OCI-LY3 (cell line): Measurements from ENCODE around the gene POLDIP3.

Experiments
- EZH2phosphoT487 ChIP-seq: fragments of 200-600 bp; shearing (Covaris generic); IDR thresholded peaks from 2 replicates; pipeline ENCODE4 v1.6.1; 2018; ENCODE audit warnings: antibody characterized with exemption, mixed run types, low read depth
- TF ChIP-seq, protein P1 (sequence below): fragments of 200-600, 300-600 bp; sonication (generic); IDR thresholded peaks from 2 replicates; pipeline ENCODE4 v1.5.1; 2014; ENCODE audit warnings: antibody characterized with exemption, low read length, low read depth

DNA sequence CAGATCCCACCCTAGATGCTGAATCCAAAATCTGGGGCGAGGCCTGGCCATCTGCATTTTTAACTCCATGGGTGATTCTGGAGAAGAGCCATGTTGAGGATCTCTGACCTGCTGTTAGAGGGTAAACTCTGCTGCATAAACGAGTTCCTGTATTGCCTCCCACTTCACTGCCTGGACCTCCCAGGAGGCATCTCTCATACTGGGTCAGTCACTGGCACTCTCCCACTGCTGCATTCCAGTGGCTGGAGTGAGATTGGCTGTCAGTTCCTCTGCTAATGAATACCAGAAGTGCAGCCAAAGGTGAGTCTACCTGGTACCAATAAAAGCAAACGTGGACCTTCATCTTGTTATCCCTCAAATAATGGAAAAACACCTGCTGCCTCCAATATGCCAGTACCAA lies 10.3 kb downstream of the POLDIP3 start:
- TF ChIP-seq, protein P1, sequence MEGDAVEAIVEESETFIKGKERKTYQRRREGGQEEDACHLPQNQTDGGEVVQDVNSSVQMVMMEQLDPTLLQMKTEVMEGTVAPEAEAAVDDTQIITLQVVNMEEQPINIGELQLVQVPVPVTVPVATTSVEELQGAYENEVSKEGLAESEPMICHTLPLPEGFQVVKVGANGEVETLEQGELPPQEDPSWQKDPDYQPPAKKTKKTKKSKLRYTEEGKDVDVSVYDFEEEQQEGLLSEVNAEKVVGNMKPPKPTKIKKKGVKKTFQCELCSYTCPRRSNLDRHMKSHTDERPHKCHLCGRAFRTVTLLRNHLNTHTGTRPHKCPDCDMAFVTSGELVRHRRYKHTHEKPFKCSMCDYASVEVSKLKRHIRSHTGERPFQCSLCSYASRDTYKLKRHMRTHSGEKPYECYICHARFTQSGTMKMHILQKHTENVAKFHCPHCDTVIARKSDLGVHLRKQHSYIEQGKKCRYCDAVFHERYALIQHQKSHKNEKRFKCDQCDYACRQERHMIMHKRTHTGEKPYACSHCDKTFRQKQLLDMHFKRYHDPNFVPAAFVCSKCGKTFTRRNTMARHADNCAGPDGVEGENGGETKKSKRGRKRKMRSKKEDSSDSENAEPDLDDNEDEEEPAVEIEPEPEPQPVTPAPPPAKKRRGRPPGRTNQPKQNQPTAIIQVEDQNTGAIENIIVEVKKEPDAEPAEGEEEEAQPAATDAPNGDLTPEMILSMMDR, result no peak
- TF ChIP-seq EZH2phosphoT487, result no peak
